ENCODE results near the gene MIA2. TPM values are rescaled to one million over a fixed set of nuclear protein-coding genes. Genes with fewer than 3 reads are reported as not detected.
A peak's percentile ranks its signal among the peaks of the same experiment; 100 is the strongest.

The MIA2 gene
- total RNA-seq, 2 donors from 2014 or later: 41.8 to 61.8 TPM

- Histone ChIP-seq H3K27me3 (no peaks in the 10 kb centered on the region), H3K4me3 (no peak overlapping the region), H3K27ac (no peak overlapping the region), H3K9me3 (no peaks in the 10 kb centered on the region), H3K36me3 (no peaks in the 10 kb centered on the region), H3K9ac (ENCODE audit: low read depth in 2 of 2, low read length in 2 of 2) (no peak overlapping the region), H3K4me1 (no peaks in the 10 kb centered on the region)
- TF ChIP-seq CTCF (IDR thresholded peaks at IDR 0.05): no peak
- DNase-seq: no peak
- intact Hi-C loops (cut with DNase I): loop anchor here (5.0 kb wide), 2 partner anchors 93 to 167 kb away; partner anchors contain the start of genes FBXO33 and TRAPPC6B
Observed at GRCh38 chr14:39265033-39265432, 31.3 kb downstream of the MIA2 start.

DNA sequence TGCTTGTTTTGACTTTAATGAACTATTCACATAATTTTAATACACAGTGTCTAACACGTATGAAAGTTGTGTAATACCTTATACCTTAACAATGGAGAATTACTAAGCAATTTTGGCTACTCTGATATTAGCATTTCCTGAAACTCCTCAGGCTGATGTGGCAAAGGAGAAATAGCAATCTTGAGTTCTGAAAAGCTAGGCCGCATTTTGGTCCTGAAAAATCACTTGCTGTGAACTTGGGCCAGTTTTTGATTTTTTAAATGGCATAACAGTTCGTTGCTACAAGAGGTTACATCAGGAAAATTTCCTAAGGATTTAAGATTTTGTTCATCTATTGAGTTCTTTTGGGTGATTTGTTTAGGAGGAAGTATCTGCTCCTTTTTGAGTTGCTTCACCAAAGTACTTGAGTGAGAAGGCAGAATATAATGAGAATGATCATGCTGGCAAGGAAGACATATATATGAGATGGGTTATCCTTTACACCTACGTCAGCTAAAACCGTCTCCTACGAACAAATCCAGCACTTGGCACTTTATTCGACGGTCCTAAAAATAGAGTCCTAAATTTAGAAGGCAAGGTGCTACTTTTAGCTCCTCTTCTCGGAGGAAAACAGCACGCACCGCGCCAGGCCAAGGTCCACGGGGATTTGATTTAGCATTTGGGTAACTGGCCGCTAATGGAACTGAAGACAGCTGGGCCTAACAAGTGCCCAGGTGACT is 32.2 kb downstream of the MIA2 start:
- no peak for TF ChIP-seq CTCF (IDR thresholded peaks at IDR 0.05)
- intact Hi-C loops (cut with DNase I): loop anchor here (5.0 kb wide), 2 partner anchors 94 to 166 kb away; partner anchors contain the start of genes FBXO33 and TRAPPC6B

GRCh38 chr14:39266525-39266870 is 32.8 kb downstream of the MIA2 start:
- TF ChIP-seq CTCF (IDR thresholded peaks at IDR 0.05): no peak
- peak overlapping the region; percentile 92 for H3K27ac ChIP-seq
- peak; percentile 91 for DNase-seq
- H3K4me3 ChIP-seq: peak overlapping the region; percentile 70
- intact Hi-C loops (cut with DNase I): loop anchor here (5.0 kb wide), 2 partner anchors 94 to 166 kb away; partner anchors contain the start of genes FBXO33 and TRAPPC6B
- H3K9me3 ChIP-seq: no peaks in the 10 kb centered on the region
- H3K36me3 ChIP-seq: no peaks in the 10 kb centered on the region
- H3K27me3 ChIP-seq: no peaks in the 10 kb centered on the region
- no peaks in the 10 kb centered on the region for H3K4me1 ChIP-seq
- peak overlapping the region; percentile 93 for H3K9ac ChIP-seq (ENCODE audit: low read depth in 2 of 2, low read length in 2 of 2)

More for the DNA sequence above, 32.2 kb downstream of the MIA2 start:
- Histone ChIP-seq H3K4me3 (peak overlapping the region; percentile 70), H3K9ac (ENCODE audit: low read depth in 2 of 2, low read length in 2 of 2) (peak overlapping the region; percentile 93), H3K36me3 (no peaks in the 10 kb centered on the region), H3K27ac (peak overlapping the region; percentile 92), H3K9me3 (no peaks in the 10 kb centered on the region), H3K27me3 (no peaks in the 10 kb centered on the region), H3K4me1 (no peaks in the 10 kb centered on the region)
- no peak for DNase-seq

GRCh38 chr14:39266871-39267607 is 33.3 kb downstream of the MIA2 start:
- Histone ChIP-seq H3K4me1 (no peaks in the 10 kb centered on the region), H3K36me3 (no peaks in the 10 kb centered on the region), H3K9me3 (no peaks in the 10 kb centered on the region), H3K9ac (ENCODE audit: low read depth in 2 of 2, low read length in 2 of 2) (peak overlapping the region; percentile 93), H3K4me3 (peak overlapping the region; percentile 70), H3K27me3 (no peaks in the 10 kb centered on the region), H3K27ac (peak overlapping the region; percentile 92)
- intact Hi-C loops (cut with DNase I): loop anchor here (5.0 kb wide), 2 partner anchors 95 to 165 kb away; partner anchors contain the start of genes FBXO33 and TRAPPC6B
- peak; percentile 89 for DNase-seq
- no peak for TF ChIP-seq CTCF (IDR thresholded peaks at IDR 0.05)

- H3K4me1 ChIP-seq: no peaks in the 10 kb centered on the region
- intact Hi-C loops (cut with DNase I): loop anchor here (5.0 kb wide), 2 partner anchors 95 to 165 kb away; partner anchors contain the start of genes FBXO33 and TRAPPC6B
- H3K27ac ChIP-seq: peak overlapping the region; percentile 92
- peak overlapping the region; percentile 93 for H3K9ac ChIP-seq (ENCODE audit: low read depth in 2 of 2, low read length in 2 of 2)
- TF ChIP-seq CTCF (IDR thresholded peaks at IDR 0.05): no peak
- H3K4me3 ChIP-seq: peak overlapping the region; percentile 70
- H3K27me3 ChIP-seq: no peaks in the 10 kb centered on the region
- H3K36me3 ChIP-seq: no peaks in the 10 kb centered on the region
- no peak for DNase-seq
- no peaks in the 10 kb centered on the region for H3K9me3 ChIP-seq
Observed at GRCh38 chr14:39267608-39268005, 33.9 kb downstream of the MIA2 start.
